Memory B cell (primary cell): ENCODE data around the gene POLN.

Source experiments
- ATAC-seq: fragments of 150-1000 bp; cut with Tn5 transposase; 2 replicates; pipeline ENCODE4 v1.10.0; 2021; ENCODE audit warnings: low read depth, mild to moderate bottlenecking, moderate library complexity
- DNase-seq, 2 donors: peaks; one replicate each; pipeline ENCODE4 v3.0.0; 2022; ENCODE audit warnings: low spot score in 2 of 2
- H3K27ac Mint-ChIP-seq: one replicate; pipeline ENCODE4 v1.8.0; 2022; ENCODE audit warnings: mild to moderate bottlenecking, moderate library complexity, mixed read lengths
- H3K27me3 Mint-ChIP-seq: one replicate; pipeline ENCODE4 v1.8.0; 2022; ENCODE audit warnings: mixed read lengths
- H3K36me3 Mint-ChIP-seq: one replicate; pipeline ENCODE4 v1.8.0; 2022; ENCODE audit warnings: mild to moderate bottlenecking, mixed read lengths
- H3K4me1 Mint-ChIP-seq: one replicate; pipeline ENCODE4 v1.8.0; 2022; ENCODE audit warnings: mixed read lengths
- H3K4me3 Mint-ChIP-seq: one replicate; pipeline ENCODE4 v1.8.0; 2022; ENCODE audit warnings: mild to moderate bottlenecking, moderate library complexity, mixed read lengths
- H3K9me3 Mint-ChIP-seq: one replicate; pipeline ENCODE4 v1.8.0; 2022; ENCODE audit warnings: mixed read lengths

The POLN gene

DNA sequence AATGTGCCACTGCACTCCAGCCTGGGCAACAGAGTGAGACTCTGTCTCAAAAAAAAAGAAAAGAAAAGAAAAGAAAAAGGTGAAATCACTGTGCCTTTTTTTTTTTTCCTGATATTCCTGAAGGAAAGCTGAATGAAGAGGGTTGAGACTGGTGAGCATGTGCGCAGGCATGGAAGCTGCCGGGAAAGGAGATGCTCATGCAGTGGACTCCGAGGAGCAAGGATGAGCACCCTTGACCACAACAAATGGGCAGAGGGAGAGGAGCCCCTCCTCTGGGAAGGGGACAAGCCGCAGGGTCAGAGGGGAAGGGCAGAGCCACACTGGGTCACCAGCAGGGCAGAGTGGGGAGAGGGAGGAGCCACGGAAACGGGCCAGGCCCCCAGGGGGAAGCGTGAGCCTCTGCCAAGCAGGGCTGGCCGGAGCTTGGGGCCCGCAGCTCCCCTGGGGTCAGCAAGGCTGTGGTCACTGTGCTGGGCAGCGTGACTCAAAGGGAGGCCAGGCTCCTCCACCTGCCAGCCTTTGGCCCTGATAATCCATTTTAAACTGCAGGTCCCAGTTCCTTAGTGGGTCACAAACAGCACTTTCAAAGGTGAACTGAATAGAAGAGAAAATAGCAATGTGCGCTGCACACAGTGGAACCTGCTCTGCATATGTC is 102.9 kb downstream of the POLN start:
- Mint-ChIP-seq H3K36me3 (peaks cover 3% of the 10 kb centered on the region), H3K27me3 (peaks cover 12% of the 10 kb centered on the region), H3K27ac (no peak overlapping the region), H3K4me3 (no peak overlapping the region), H3K9me3 (peaks cover 1% of the 10 kb centered on the region), H3K4me1 (peaks cover 2% of the 10 kb centered on the region)
- ATAC-seq (no peak), DNase-seq (no peak)

- peaks cover 2% of the 10 kb centered on the region for H3K4me1 Mint-ChIP-seq
- H3K9me3 Mint-ChIP-seq: peaks cover 2% of the 10 kb centered on the region
- ATAC-seq (no peak), DNase-seq (no peak)
- H3K4me3 Mint-ChIP-seq: no peak overlapping the region
- H3K27ac Mint-ChIP-seq: no peak overlapping the region
- H3K36me3 Mint-ChIP-seq: peaks cover 2% of the 10 kb centered on the region
- H3K27me3 Mint-ChIP-seq: peaks cover 12% of the 10 kb centered on the region
Measured at GRCh38 chr4:2136726-2137125, 105.2 kb downstream of the POLN start.

DNA sequence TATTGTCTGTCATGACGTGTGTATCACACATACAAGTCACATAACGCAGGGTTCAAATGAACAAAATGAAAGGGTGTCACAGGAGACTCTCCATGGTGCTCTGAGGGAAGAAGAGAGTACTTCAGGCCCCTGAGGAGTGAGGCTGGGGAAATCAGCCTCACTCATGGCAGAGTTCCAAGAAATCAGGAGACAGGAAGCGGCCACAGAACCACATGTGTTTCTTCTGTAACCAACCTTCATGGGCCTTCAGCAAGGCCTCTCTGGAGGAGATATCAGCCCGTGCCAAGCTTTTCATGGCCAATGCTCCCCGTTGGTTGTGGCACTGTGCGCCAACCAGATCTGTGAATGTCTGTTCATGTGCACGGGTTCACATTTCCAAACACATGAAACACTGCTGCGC is 106.8 kb downstream of the POLN start:
- peaks cover 12% of the 10 kb centered on the region for H3K27me3 Mint-ChIP-seq
- peaks cover 4% of the 10 kb centered on the region for H3K9me3 Mint-ChIP-seq
- peaks cover 2% of the 10 kb centered on the region for H3K36me3 Mint-ChIP-seq
- H3K4me3 Mint-ChIP-seq: no peak overlapping the region
- no peak for DNase-seq
- H3K27ac Mint-ChIP-seq: no peak overlapping the region
- H3K4me1 Mint-ChIP-seq: peaks cover 2% of the 10 kb centered on the region
- no peak for ATAC-seq

- Mint-ChIP-seq H3K4me3 (no peak overlapping the region), H3K36me3 (peaks cover 2% of the 10 kb centered on the region), H3K9me3 (peaks cover 4% of the 10 kb centered on the region), H3K4me1 (peaks cover 2% of the 10 kb centered on the region), H3K27ac (no peak overlapping the region), H3K27me3 (peaks cover 3% of the 10 kb centered on the region)
- DNase-seq: no peak
- no peak for ATAC-seq
Measured at GRCh38 chr4:2132438-2132837, 109.5 kb downstream of the POLN start.

DNA sequence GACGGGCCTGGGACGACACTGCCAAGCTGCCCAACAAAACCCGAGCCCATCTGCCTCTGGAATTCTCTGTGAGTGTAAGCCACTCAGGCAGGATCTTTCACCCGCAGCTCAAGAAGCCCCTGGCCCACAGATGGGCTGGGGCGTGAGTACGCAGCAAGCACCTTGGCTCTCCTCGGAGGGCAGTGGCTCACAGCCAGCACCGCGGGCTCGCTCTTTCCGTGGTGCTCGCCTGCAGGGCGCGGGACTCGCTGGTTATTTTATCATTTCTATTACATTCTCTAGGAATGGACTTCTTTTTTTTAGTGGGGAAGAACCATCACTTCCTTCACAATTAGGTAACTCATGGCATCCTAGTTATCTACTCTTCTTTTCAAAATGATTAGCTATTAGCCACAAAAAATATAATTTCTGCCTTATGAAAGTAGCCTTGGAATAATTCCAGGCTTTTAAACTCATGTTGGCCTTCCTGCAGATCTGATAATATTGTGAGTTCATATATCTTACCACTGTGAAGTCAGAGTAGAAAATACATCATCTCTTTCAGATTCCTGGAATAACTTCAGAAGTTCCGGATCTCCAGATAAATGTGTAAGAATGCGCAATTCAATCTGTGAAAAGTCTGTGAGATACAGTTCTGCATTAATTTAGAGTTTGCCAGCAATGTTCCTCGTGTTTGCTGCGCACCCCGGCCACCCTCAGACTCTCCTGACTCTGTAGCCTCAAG is 114.2 kb downstream of the POLN start:
- H3K4me1 Mint-ChIP-seq: no peaks in the 10 kb centered on the region
- no peak overlapping the region for H3K27ac Mint-ChIP-seq
- ATAC-seq: no peak
- peaks cover 2% of the 10 kb centered on the region for H3K36me3 Mint-ChIP-seq
- peaks cover 10% of the 10 kb centered on the region for H3K27me3 Mint-ChIP-seq
- peaks cover 4% of the 10 kb centered on the region for H3K9me3 Mint-ChIP-seq
- DNase-seq: no peak
- H3K4me3 Mint-ChIP-seq: no peak overlapping the region

DNA sequence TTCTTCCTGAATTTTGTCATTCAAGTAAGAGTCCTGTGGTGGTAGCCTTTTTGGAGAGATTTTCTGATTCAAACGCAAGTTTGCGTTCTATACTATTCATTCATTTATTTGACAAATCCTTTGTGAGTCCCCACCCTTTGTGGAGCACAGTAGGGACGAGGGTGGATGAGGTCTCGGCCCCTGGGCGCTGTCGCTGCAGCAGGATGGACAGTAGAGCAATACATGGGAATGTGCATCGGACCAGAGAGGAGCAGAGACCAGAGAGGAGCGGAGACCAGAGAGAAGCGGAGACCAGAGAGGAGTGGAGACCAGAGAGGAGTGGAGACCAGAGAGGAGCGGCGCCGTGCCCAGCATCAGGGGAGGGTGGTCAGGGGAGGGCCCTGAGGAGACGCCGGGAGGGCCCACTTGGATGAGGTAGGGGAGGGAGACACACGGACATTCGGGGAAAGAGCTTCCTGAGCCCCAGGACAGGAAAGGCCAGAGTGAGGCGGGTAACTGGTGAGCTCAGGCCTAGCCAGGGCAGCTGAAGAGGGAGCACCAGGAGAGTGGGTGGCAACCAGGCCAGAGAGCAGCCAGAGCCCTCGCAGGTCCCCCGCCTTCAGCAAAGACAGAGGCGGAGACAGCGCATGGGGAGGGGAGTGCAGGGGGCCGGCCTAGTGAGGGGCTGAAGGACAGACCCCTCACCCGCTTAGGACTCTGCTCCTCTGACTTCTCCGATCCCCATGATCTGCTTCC is 115.4 kb downstream of the POLN start:
- DNase-seq: no peak
- Mint-ChIP-seq H3K9me3 (no peaks in the 10 kb centered on the region), H3K36me3 (no peaks in the 10 kb centered on the region), H3K4me3 (no peak overlapping the region), H3K4me1 (no peaks in the 10 kb centered on the region), H3K27ac (no peak overlapping the region), H3K27me3 (peaks cover 13% of the 10 kb centered on the region)
- ATAC-seq: no peak

- no peak for ATAC-seq
- Mint-ChIP-seq H3K4me1 (no peaks in the 10 kb centered on the region), H3K9me3 (no peaks in the 10 kb centered on the region), H3K36me3 (no peaks in the 10 kb centered on the region), H3K27me3 (peaks cover 13% of the 10 kb centered on the region), H3K4me3 (no peak overlapping the region), H3K27ac (no peak overlapping the region)
- DNase-seq: no peak
Measured at GRCh38 chr4:2125831-2126230, 116.1 kb downstream of the POLN start.

GRCh38 chr4:2125023-2125422 is 116.9 kb downstream of the POLN start:
- H3K36me3 Mint-ChIP-seq: no peaks in the 10 kb centered on the region

GRCh38 chr4:2116687-2117400 is 125.1 kb downstream of the POLN start:
- DNase-seq (no peak), ATAC-seq (no peak)
- no peak overlapping the region for H3K4me3 Mint-ChIP-seq
- no peaks in the 10 kb centered on the region for H3K9me3 Mint-ChIP-seq
- H3K4me1 Mint-ChIP-seq: no peaks in the 10 kb centered on the region
- no peak overlapping the region for H3K27ac Mint-ChIP-seq
- no peaks in the 10 kb centered on the region for H3K36me3 Mint-ChIP-seq
- peaks cover 4% of the 10 kb centered on the region for H3K27me3 Mint-ChIP-seq

More at GRCh38 chr4:2125023-2125422, 116.9 kb downstream of the POLN start:
- Mint-ChIP-seq H3K9me3 (no peaks in the 10 kb centered on the region), H3K27me3 (peaks cover 13% of the 10 kb centered on the region), H3K4me3 (no peak overlapping the region), H3K4me1 (no peaks in the 10 kb centered on the region), H3K27ac (no peak overlapping the region)
- DNase-seq (no peak), ATAC-seq (no peak)

DNA sequence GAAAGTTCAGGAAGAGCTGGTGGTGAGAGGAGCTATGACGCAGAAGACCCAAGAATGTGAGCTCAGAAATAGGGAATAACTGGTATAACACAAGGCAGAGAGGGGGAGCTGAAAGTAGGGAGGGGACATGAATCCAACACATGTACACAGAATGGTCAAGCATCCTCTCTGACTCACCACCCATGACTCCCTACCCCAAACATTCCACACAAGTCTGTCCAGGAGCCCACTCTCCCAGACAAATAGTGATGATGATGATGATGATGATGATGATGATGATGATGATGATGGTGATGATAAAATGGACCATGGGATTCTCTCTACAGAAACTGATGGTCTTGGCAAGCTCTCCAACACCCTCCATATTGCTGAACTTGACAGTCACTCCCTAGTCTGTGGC is 136.4 kb downstream of the POLN start:
- ATAC-seq: no peak
- Mint-ChIP-seq H3K36me3 (peaks cover 5% of the 10 kb centered on the region), H3K27ac (no peak overlapping the region), H3K4me3 (no peak overlapping the region), H3K9me3 (peaks cover 9% of the 10 kb centered on the region), H3K27me3 (peaks cover 9% of the 10 kb centered on the region), H3K4me1 (peaks cover 3% of the 10 kb centered on the region)
- DNase-seq: no peak

DNA sequence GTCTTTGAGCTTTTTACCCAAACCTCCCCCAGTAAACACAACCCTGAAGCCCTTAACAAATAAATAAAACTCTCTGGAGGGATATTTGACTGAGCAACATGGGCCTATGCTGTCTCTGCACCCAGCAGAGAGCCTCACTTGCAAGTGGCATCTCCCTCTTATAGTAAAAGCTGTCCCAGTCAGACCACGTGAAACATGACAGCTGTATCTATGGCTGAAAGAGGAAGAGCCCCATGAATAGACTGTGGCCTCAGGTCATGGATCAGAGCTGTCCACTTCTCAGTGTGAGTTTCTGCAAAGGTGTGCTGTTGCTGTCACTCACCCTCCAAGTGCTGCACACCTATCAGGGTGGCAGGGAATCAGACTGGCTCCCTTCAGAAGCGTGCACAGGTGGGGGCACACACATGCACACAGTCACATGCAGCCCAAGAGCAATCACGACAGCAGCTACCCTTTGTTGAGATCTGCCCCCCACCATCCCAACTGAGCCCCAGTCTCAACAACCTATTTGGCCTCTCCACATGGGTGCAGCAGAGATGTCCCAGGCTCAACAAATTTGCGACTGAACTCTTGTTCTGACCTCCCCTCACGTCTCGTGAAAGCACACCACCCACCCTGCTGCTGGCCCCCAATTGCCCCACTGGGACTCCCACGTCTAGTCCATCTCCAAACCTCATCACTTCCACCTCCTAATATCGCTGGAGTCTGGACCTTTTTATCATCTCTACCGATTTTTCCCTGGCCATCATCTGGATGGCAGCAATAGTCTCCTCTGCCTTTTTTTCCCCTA is 137.2 kb downstream of the POLN start:
- Mint-ChIP-seq H3K4me1 (peaks cover 3% of the 10 kb centered on the region), H3K36me3 (peaks cover 5% of the 10 kb centered on the region)
- ATAC-seq: no peak

DNA sequence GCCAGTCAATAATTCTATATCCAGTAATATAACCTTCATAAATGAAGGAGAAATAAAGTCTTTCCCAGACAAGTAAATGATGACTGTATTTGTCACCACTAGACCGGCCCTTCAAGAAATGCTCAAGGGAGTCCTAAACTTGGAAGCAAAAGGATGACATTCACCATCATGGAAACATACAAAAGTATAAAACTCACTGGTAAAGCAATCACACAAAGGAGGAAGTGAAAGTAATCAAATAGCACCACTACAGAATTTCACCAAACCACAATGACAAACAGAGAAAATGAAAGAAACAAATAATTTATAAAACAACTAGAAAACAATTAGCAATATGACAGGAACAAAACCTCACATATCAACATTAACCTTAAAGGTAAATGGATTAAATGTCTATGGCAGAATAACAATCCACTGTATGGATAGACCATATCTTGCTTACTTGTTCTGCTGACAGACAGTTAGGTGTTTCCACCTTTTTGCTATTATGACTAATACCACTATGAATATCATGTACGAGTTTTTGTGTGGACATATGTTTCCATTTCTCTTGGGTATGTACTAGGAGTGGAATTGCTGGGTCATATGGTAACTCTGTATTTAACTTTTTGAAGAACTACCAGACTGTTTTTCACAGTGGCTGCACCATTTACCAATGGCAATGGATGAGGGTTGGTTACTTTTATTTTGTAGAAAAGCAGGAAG is 137.9 kb downstream of the POLN start:
- Mint-ChIP-seq H3K27ac (no peak overlapping the region), H3K36me3 (peaks cover 5% of the 10 kb centered on the region), H3K4me3 (no peak overlapping the region), H3K4me1 (peaks cover 3% of the 10 kb centered on the region), H3K27me3 (peaks cover 12% of the 10 kb centered on the region), H3K9me3 (peaks cover 12% of the 10 kb centered on the region)
- DNase-seq: no peak
- peak; percentile 45 for ATAC-seq

More for the DNA sequence above, 137.2 kb downstream of the POLN start:
- no peak overlapping the region for H3K27ac Mint-ChIP-seq
- peaks cover 12% of the 10 kb centered on the region for H3K27me3 Mint-ChIP-seq
- H3K4me3 Mint-ChIP-seq: no peak overlapping the region
- peaks cover 12% of the 10 kb centered on the region for H3K9me3 Mint-ChIP-seq
- DNase-seq: no peak
